HG03469 (cell line): ENCODE results near the gene NPTN.
"Not testable (repeated sequence)": the region's sequence is repeated elsewhere in the genome, so short reads cannot be mapped to it uniquely, and the experiment has no call there.

Experiments
- ATAC-seq: cut with Tn5 transposase; IDR thresholded peaks from one replicate; pipeline ENCODE4 v1.9.1; 2021; ENCODE audit warnings: mild to moderate bottlenecking, moderate library complexity, moderate number of reproducible peaks; ENCODE audit not compliant: unreplicated experiment

The NPTN gene

GRCh38 chr15:73633111-73633990 lies at the start of gene NPTN:
Gene NPTN, minus strand, starts transcription at chr15:73633389. Its CDS starts 174 bp downstream, at chr15:73633215.
- peak; percentile 60 for ATAC-seq

DNA sequence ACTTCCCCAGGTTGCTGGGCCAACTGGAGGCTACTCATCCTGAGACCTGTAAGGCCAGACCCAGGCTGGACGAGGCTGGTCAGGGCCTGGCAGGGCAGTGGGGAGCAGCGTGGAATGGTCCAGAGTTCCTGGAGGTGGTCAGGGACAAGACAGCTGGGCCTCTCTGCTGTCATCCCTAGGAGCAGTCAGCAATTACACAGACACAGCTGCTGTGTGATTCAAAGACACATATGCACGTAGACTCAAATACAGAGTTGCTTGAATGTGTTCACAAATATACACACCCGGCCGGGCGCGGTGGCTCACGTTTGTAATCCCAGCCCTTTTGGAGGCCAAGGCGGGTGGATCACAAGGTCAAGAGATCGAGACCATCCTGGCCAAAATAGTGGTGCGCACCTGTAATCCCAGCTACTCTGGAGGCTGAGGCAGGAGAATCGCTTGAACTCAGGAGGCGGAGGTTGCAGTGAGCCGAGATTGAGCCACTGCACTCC lies 49.5 kb upstream of the NPTN start:
- no peak for ATAC-seq

DNA sequence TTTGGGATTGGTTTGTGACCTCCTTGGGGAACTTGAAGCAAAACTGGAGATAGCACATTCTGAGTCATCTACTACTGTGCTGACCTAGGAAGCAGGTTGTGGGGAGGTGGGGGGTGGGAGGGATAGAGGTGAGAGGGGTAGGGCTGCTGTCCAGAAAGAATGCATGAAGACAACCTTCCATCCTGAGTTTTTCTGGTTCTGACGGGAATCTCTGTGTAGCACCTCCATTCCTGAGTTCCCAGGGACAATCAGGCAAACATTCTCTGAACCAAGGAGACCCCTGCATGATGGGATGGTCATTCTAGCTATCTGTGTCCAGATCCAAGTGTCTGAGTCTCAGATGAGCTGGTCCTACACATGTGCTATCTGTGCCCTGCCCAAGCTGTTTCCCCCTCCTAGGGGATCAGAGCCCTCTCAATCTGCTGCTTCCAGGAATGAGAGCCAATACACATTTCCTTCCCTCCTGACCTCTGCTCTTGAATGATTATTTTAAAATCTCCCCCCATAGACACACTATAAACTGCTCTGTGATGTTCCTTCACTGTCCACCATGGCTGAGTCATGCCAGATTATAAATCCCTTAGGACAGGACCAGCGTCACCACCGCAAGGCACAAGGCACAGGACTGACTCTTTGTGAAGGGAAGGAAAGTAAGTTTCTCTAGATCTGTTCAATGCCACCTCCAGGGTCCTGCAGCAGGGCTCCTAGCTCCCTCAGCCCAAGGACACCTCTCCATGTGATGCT lies 48.8 kb upstream of the NPTN start:
- no peak for ATAC-seq

- ATAC-seq: no peak
Observed at GRCh38 chr15:73681063-73681462, 47.9 kb upstream of the NPTN start.

- no peak for ATAC-seq
Observed at GRCh38 chr15:73680549-73680948, 47.4 kb upstream of the NPTN start.

- no peak for ATAC-seq
Observed at GRCh38 chr15:73679964-73680363, 46.8 kb upstream of the NPTN start.

DNA sequence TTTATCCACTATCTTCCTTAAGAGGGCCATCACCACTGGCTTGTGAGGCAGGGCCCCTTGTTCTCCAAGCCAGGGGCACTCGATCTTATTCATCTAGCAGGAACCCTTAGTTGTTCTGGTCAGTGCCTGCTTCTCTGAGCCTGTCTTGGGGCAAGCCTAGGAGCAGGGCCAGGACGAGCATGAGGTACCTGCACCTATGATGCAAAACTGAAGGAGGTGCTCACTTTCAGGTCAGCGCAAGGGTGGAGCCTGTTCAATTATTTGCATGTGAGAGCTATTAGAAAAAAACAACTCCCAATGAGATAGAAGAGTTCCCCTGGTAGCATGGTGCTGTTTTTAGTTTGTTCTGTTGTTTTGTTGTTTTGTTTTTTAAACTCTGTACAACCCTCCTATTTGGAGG lies 46.0 kb upstream of the NPTN start:
- no peak for ATAC-seq

- ATAC-seq: no peak
Observed at GRCh38 chr15:73678498-73678897, 45.3 kb upstream of the NPTN start.

GRCh38 chr15:73677733-73678132 lies 44.5 kb upstream of the NPTN start:
- ATAC-seq: no peak

DNA sequence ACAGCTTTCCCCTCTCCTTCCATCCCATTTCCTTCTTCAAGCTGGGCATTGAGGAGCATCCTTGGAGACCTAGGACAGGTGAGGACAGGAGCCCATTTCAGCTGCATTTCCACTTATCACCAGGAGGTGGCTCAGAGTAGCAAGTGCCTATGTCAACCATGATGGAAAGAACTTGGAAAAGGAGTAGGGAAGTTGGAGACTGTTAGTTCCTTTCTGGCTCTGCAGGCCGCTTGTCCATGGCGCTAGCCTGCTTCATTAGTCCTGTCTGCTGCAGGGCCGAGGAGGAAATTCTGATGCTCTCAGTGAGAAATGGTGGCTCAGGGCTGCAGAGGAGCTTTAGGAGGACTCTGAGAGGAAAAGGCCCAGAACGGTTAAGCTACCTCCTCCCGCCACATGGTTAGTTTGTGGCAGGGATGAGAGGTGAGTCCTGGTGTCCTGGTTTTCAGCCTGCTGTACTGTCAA lies 44.0 kb upstream of the NPTN start:
- no peak for ATAC-seq

GRCh38 chr15:73674587-73674986 lies 41.4 kb upstream of the NPTN start:
- no peak for ATAC-seq

GRCh38 chr15:73660455-73660854 lies 27.3 kb upstream of the NPTN start:
- ATAC-seq: no peak

DNA sequence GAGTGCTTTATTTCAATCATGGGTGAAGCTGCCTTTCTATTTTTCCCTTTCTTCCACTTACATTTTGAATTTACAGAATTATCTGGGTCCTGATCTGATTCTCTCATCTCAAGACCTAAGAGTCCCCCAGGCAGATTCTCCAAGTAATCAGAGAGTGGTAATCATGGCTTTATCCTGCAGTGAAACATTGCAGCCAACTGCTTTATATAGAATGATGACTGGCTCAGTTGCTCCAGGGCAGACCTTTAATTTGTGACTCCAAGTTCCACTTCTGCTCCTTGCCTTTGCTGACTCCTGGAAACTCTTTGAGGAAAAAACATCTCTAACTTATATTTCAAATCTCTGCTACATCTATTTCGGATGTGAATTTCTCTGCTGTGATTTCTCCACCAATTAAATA lies 25.5 kb upstream of the NPTN start:
- no peak for ATAC-seq

- ATAC-seq: no peak
Observed at GRCh38 chr15:73655724-73656123, 22.5 kb upstream of the NPTN start.

DNA sequence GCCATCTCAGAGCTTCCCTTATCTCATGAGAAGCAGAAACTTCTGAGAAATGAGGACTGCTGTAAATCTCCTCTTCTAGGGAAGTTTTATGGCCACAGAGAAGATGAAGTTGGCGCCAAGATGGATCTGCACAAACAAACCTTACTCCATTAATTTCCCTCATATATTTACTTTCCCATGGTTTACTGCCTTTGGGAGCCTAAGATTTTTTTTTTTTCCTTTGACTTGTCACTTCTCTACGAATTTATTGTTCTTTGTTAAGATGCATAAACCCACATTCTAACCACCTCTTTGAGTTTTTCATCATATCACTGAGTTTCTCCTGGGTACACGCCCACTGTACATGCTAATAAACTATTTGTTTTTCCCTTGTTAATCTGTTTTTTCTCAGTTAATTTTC lies 21.5 kb upstream of the NPTN start:
- ATAC-seq: no peak

DNA sequence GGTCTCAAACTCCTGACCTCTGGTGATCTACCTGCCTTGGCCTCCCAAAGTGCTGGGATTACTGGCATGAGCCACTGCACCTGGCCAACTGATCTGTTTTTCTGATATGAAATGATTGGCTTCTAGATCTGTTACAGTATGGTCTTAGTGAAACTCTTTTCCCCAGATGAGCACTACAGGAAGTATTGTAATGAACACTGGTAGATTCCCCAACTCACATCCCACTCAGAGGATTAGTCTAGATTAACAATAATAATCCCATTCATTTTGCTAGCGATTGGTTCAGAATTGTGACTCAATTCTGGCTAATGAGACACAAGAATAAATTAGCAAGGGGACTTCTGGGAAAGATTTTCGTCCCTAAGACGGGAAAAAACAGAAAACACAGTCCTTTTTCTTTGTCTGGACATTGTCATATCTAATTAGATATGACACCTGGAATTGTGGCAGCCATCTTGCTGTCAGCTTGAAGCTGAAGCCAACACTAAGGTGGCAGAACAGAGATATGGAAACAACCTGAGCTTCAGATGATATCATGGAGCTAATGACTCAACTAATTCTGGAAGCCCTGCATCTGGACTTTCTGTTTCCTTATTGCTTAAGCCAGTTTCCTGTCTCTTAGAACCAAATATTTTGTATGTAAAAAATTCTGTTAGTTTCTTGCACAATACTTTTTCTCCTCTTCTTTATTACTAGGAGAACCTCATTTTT lies 17.4 kb upstream of the NPTN start:
- ATAC-seq: no peak

DNA sequence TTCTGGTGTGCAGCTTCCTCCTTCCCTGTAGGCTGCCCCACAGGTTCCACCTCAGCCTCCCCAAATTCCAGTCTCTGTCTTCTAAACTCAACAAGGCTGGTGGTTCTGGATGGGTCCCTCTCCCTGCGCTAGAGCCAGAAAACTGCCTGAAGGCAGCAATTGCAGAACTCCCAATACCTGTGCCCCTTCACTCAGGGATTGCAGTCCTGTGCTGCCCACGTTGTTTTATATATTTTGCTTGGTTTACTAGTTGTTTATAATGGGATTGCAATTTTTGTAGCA lies 14.8 kb upstream of the NPTN start:
- no peak for ATAC-seq

DNA sequence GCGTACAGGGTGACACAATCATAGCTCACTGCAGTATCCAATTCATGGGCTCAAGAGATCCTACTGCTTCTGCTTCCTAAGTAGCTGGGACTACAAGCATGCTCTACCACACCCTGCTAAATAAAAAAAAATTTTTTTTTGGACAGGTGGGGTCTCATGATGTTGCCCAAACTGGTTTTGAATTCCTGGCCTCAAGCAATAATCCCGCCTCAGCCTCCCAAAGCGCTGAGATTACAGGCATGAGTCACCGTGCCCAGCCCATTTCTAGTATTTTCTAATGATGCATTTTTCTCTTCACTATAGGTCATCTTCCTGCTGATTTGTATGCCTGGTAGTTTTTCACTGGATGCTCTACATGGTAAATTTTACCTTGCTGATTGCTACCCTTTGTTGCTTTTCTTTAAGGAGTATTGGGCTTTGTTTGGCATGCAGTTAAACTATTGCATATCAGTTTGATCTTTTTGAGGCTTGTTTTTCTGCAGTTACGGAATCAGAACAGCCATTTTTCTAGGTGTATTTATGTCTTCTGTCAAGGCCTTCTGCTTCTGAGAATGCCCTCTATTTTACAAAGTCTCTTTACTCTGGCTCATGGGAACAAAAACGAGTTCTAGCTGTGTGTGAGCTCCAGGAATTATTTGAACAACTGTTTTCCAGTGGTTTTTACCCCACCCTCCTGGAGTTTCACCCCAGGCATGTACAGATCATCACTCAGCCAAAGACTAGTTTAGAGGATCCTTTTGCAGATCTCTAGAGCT lies 14.2 kb upstream of the NPTN start:
- no peak for ATAC-seq

- not testable (repeated sequence) for ATAC-seq
Observed at GRCh38 chr15:73639464-73639863, 6.3 kb upstream of the NPTN start.

- no peak for ATAC-seq
Observed at GRCh38 chr15:73637527-73637926, 4.3 kb upstream of the NPTN start.

DNA sequence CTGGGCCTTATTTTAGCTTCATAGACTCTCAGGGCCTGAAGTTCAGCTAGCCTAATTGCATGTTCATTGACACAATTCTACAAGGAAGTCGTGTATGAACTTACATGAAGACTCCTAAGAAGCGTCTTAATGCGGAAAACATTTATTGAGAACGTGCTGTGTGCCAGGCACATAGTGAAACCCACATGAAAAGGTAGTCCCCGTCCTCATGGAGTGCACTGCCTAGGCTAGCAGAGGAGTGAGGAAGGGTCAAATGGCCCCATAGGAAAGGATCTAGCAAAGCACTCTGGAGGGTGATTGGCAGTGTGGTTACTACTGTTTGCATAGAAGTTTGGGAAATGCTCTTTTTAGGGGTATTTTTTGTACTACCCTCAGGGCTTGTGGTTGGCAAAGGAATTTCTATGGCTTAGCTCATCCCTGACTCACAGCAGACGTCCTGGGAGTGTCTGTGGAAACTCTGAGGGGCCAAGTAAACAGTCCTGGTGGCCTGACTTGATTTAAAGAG lies 854 bp upstream of the NPTN start:
- ATAC-seq: no peak
